ENCODE data around the gene CD302. TPM values are rescaled to one million over a fixed set of nuclear protein-coding genes. Genes with fewer than 3 reads are reported as not detected.
"Not testable (repeated sequence)": the region's sequence is repeated elsewhere in the genome, so short reads cannot be mapped to it uniquely, and the experiment has no call there.

CD302 gene
- total and polyA plus RNA-seq, 2 of the 8 experiments (the other 6 are each of a cell fraction or from before 2014, with no cell fraction given), result 0.76 to 0.79 TPM

DNA sequence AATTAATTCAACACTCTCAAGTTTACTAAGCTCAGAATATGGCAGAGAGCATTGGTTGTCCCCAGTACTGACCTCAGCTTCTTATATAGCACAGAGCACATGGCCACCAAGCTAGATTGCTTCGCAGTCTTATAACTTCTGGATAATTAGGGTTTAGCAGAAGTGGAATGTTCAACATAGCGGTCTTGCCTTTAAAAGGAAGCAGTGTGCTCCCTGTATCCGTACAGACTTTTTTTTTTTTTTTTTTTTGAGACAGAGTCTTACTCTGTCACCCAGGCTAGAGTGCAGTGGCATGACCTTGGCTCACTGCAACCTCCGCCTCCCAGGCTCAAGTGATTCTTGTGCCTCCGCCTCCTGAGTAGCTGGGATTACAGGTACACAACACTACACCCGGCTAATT, 13.3 kb downstream of the CD302 start:
- CTCF ChIA-PET (ENCODE audit: partially characterized antibody), result interaction anchor here (0.8 to 1.4 kb wide), 2 partner anchors 22 kb away, joined by 3 to 4 read pairs; no protein-coding TSS in a partner anchor
- POLR2A ChIA-PET (ENCODE audit: partially characterized antibody), result interaction anchor here (0.7 to 2.0 kb wide), 2 partner anchors 10 to 32 kb away, joined by 3 to 7 read pairs; no protein-coding TSS in a partner anchor
- not testable (repeated sequence) for H3K14ac ChIP-seq (ENCODE audit: insufficient read length); H4K8ac ChIP-seq (ENCODE audit: extremely low read depth, insufficient read depth, low read length); H2AFZ ChIP-seq (ENCODE audit: low read length); H3K4me3 ChIP-seq (ENCODE audit: extremely low read depth in 1 of 4, insufficient read depth in 2 of 4, low read depth in 3 of 4, low read length in 4 of 4); H3K27ac ChIP-seq (ENCODE audit: low read depth, low read length); H3K27me3 ChIP-seq (replicated peaks in 1 of 4; ENCODE audit: control insufficient read depth in 3 of 4, extremely low read depth in 1 of 4, insufficient read depth in 3 of 4, low read length in 3 of 4); H4K5ac ChIP-seq (ENCODE audit: insufficient read length, low read depth, low read length); H2BK12ac ChIP-seq (ENCODE audit: low read depth, low read length); H4K91ac ChIP-seq (replicated peaks; ENCODE audit: insufficient read length, low read length); H3K23me2 ChIP-seq (ENCODE audit: low read depth, low read length); DNase-seq (ENCODE audit: low read depth in 1 of 2, low spot score in 2 of 2); H3K4ac ChIP-seq (replicated peaks; ENCODE audit: insufficient read length, low read depth, low read length); H4K20me1 ChIP-seq (replicated peaks in 1 of 2; ENCODE audit: control insufficient read depth in 1 of 2, insufficient read depth in 2 of 2, low read length in 2 of 2); H3K79me2 ChIP-seq (ENCODE audit: control insufficient read depth in 1 of 2, insufficient read depth in 2 of 2, low read length in 2 of 2); H3K36me3 ChIP-seq (ENCODE audit: control insufficient read depth in 2 of 4, insufficient read depth in 4 of 4, low read length in 3 of 4); H3K9me3 ChIP-seq (ENCODE audit: insufficient read depth in 2 of 2, low read depth in 1 of 2, low read length in 1 of 2); H2AK5ac ChIP-seq (ENCODE audit: low read depth, low read length); H3K56ac ChIP-seq (replicated peaks; ENCODE audit: insufficient read length, low read depth, low read length); H3K23ac ChIP-seq (ENCODE audit: insufficient read length); H2BK5ac ChIP-seq (ENCODE audit: low read depth, low read length); H2BK120ac ChIP-seq (replicated peaks; ENCODE audit: low read depth, low read length); H3K18ac ChIP-seq (ENCODE audit: extremely low read depth, low read length); H2BK20ac ChIP-seq (ENCODE audit: low read length); H2BK15ac ChIP-seq (ENCODE audit: low read length); H3K4me1 ChIP-seq (replicated peaks in 1 of 4; ENCODE audit: control insufficient read depth in 3 of 4, insufficient read depth in 4 of 4, low read length in 3 of 4); H3K79me1 ChIP-seq (ENCODE audit: low read depth, low read length); FAIRE-seq; H3K4me2 ChIP-seq (ENCODE audit: insufficient read depth in 1 of 2, low read depth in 2 of 2, low read length in 2 of 2); H3K9ac ChIP-seq (replicated peaks in 1 of 4; ENCODE audit: extremely low read depth in 1 of 4, low read depth in 3 of 4, low read length in 3 of 4)
- 87% methylated on average over 5 of the region's 6 CpGs; no CpG with 5 or more reads in 1 of the 2 experiments for WGBS, 2 experiments (ENCODE audit: extremely low coverage in 1 of 2, insufficient coverage in 1 of 2, insufficient read length in 1 of 2, insufficient replicate concordance in 2 of 2, low coverage in 1 of 2, low lambda C conversion rate in 2 of 2, missing lambda C conversion rate in 1 of 2)
